Mammary microvascular endothelial cell (primary cell): ENCODE results near the gene ZNF253. TPM values are rescaled to one million over a fixed set of nuclear protein-coding genes. Genes with fewer than 3 reads are reported as not detected.

Experiments
- total RNA-seq: library from RNA; depleted of rRNA; stranded (reverse); fragments of >200 nt; gene quantifications from 2 replicates; pipeline ENCODE4 v1.2.3, GENCODE V29; 2015

ZNF253 gene
- total RNA-seq: 2.3 and 3.1 TPM in 2 replicates

DNA sequence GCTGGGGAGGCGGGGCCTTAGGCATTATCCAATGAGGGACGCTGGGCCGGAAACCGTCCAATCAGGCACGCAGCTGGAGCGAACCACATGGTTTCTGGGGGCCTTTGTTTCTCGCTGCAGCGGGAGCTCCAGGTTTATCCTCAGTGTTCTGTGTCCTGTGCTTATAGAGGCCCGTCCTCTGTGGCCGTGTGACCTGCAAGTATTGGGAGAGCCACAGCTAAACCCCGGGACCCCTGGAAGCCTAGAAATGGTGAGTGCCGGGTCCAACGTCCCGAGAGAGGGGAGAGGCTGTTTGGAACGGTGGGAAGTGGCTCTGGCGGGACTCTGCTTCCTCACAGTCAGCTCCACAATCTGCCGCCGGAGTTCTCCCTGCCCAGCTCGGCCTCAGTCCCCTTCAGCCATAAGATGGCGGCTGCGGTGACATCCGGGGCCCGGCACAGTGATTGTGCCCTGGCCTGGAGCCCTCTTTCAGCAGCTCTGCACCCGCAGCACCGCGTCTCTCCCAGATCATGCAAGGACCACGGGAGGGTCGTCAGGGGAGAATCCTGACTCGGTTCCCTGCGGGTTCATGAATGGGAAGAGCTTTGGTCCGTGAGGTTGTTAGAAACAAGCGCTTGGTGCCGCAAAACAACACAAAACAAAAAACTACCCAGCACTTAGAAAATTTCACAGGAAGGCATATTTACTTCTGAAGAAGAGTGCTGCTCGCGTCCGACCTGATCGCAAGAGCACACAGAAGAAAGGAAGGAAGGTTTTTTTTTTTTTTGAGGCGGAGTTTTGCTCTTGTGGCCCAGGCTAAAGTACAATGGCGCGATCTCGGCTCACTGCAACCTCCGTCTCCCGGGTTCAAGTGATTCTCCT, at the start of gene ZNF253:
Gene ZNF253, plus strand, starts transcription at position 133 of the 861 bp plus-strand sequence. Its CDS starts 115 bp downstream, at position 248.

DNA sequence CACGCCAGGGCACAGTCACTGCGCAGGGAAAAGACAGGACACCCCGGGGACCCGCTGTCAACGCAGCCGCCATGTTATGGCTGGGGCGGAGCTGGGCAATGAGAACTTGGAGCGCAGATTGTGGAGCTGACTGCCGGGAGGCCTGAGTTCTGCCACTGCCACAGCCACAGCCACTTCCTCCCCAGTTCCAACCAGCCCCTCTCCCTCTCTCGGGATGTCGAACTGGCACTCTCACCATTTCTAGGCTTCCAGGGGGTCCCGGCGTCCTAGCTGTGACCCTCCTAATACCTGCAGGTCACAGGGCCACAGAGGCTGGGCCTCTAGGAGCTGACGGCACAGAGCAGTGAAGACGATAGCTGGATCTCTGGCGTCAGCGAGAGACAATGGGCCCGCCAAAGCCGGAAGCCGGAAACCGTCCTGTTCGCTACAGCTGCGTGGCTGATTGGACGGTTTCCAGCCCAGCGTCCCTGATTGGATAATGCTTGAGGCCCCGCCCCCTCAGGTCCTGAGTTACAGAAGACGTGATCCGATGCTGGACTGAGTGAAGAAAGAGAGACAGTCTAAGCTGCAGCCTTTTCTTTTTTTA, 44.2 kb upstream of the ZNF253 start, which contains the start of gene ZNF506:
Gene ZNF506, minus strand, starts transcription at position 385 of the 586 bp plus-strand sequence. Its CDS starts 147 bp downstream, at position 238.

DNA sequence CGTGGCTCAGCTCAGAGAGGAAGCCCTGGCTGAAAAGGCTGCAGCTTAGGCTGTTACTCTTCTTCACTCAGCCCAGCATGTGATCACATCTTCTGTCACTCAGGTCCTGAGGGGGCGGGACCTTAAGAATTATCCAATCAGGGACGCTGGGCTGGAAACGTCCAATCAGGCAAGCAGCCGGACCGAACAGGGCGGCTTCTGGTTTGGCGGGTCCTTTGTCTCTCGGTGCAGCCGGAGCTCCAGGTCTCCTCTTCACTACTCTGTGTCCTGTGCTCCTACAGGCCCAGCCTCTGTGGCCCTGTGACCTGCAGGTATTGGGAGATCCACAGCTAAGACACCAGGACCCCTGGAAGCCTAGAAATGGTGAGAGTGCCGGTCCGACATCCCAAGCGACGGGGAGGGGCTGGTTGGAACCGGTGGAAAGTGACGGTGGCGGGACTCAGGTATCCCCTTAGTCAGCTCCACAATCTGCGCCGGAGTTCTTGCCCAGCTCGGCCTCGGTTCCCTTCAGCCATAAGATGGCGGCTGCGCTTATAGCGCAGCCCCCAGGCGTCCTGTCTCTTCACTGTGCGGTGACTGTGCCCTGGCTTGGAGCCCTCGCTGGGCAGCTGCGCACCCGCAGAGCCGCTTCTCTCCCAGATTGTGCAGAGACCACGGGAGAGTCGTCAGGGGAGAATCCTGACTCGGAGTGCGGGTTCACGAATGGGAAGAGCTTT, 35.2 kb downstream of the ZNF253 start, which contains the start of gene ZNF93:
Gene ZNF93, plus strand, starts transcription at position 218 of the 716 bp plus-strand sequence. Its CDS starts 143 bp downstream, at position 361.

Other genes with a start within 250 kb of the ZNF253 start
- not detected in 2 replicates for gene PBX4, start 247.2 kb upstream of the ZNF253 start, total RNA-seq
- 1.2 and 1.7 TPM in 2 replicates for gene LPAR2, start 237.7 kb upstream of the ZNF253 start, total RNA-seq
- 9.9 and 10.2 TPM in 2 replicates for gene GMIP, start 222.2 kb upstream of the ZNF253 start, total RNA-seq
- 51.6 and 65.6 TPM in 2 replicates for gene ATP13A1, start 202.2 kb upstream of the ZNF253 start, total RNA-seq
- 7.2 and 9.6 TPM in 2 replicates for gene ZNF101, start 197.0 kb upstream of the ZNF253 start, total RNA-seq
- 1.5 and 3.4 TPM in 2 replicates for gene ZNF14, start 132.8 kb upstream of the ZNF253 start, total RNA-seq
- gene ZNF506, start 44.1 kb upstream of the ZNF253 start, total RNA-seq: 6.6 and 11.2 TPM in 2 replicates
- 6.6 and 11.4 TPM in 2 replicates for gene ZNF93, start 35.1 kb downstream of the ZNF253 start, total RNA-seq
- 0.93 and 1.1 TPM in 2 replicates for gene ZNF682, start 173.6 kb downstream of the ZNF253 start, total RNA-seq
- 2.0 and 3.5 TPM in 2 replicates for gene ZNF90, start 212.1 kb downstream of the ZNF253 start, total RNA-seq